Endothelial cell of umbilical vein (primary cell): ENCODE data around the gene ARPC1B.

Experiments
- CTCF ChIP-seq, 2 donors: IDR thresholded peaks; 1 replicate in 1 of 2; 2 replicates in 1 of 2; pipeline ENCODE4 v1.5.1; 2011; ENCODE audit warnings: low read length in 2 of 2, mild to moderate bottlenecking in 2 of 2, moderate library complexity in 2 of 2, control low read depth in 1 of 2, inconsistent platforms in 1 of 2, low read depth in 1 of 2; ENCODE audit not compliant: insufficient read depth in 1 of 2; ENCODE audit errors: extremely low read depth in 1 of 2
- EZH2 ChIP-seq: IDR thresholded peaks from 2 replicates; pipeline ENCODE4 v1.6.1; 2012; ENCODE audit warnings: borderline replicate concordance, low read depth, mild to moderate bottlenecking, moderate library complexity, low read length, inconsistent platforms; ENCODE audit not compliant: severe bottlenecking

- TF ChIP-seq EZH2 (no peak), CTCF (IDR thresholded peaks at IDR 0.05; ENCODE audit: extremely low read depth in 1 of 2, insufficient read depth in 1 of 2, low read depth in 1 of 2, low read length in 2 of 2) (no peak)
Observed at GRCh38 chr7:99404977-99405320, 30.4 kb downstream of the ARPC1B start.
